Stimulated activated CD4-positive, alpha-beta T cell treated with anti-CD3 and anti-CD28 coated beads, Interleukin-4, amount 100 ng/mL, for 48 hours (primary cell): ENCODE results near the gene LTK.
"Not testable (repeated sequence)": the region's sequence is repeated elsewhere in the genome, so short reads cannot be mapped to it uniquely, and the experiment has no call there.

ENCODE experiments used
- DNase-seq, 2 donors: peaks; one replicate each; pipeline ENCODE4 v3.0.0-alpha.2; 2020; ENCODE audit warnings: low read depth in 2 of 2

LTK gene

GRCh38 chr15:41474941-41475340 lies 38.7 kb downstream of the LTK start:
- DNase-seq, result no peak

- DNase-seq, result no peak
Measured at GRCh38 chr15:41474436-41474835, 39.2 kb downstream of the LTK start.

GRCh38 chr15:41473418-41473817 lies 40.2 kb downstream of the LTK start:
- DNase-seq, result no peak

GRCh38 chr15:41469644-41470043 lies 44.0 kb downstream of the LTK start:
- DNase-seq, result not testable (repeated sequence)

GRCh38 chr15:41466711-41467110 lies 46.9 kb downstream of the LTK start:
- no peak for DNase-seq

- DNase-seq, result no peak
Measured at GRCh38 chr15:41465822-41466421, 47.7 kb downstream of the LTK start.

- no peak for DNase-seq
Measured at GRCh38 chr15:41464889-41465580, 48.6 kb downstream of the LTK start.

- no peak for DNase-seq
Measured at GRCh38 chr15:41462084-41462795, 51.4 kb downstream of the LTK start.
